Central memory CD8-positive, alpha-beta T cell (primary cell): ENCODE results near the gene TXNDC9.
"Not testable (repeated sequence)": the region's sequence is repeated elsewhere in the genome, so short reads cannot be mapped to it uniquely, and the experiment has no call there.

Source experiments
- ATAC-seq: fragments of 150-1000 bp; cut with Tn5 transposase; replicated peaks from 2 replicates; pipeline ENCODE4 v1.10.0; 2022; ENCODE audit warnings: mild to moderate bottlenecking, moderate FRiP score, moderate number of reproducible peaks; ENCODE audit not compliant: poor library complexity, severe bottlenecking; ENCODE audit errors: extremely low read depth
- DNase-seq, 2 donors: peaks; one replicate each; pipeline ENCODE4 v3.0.0; 2021; ENCODE audit warnings: low spot score in 2 of 2
- H3K27ac Mint-ChIP-seq: one replicate; pipeline ENCODE4 v1.8.0; 2022; ENCODE audit warnings: low read depth, mild to moderate bottlenecking, moderate library complexity, mixed read lengths
- H3K27me3 Mint-ChIP-seq: one replicate; pipeline ENCODE4 v1.8.0; 2022; ENCODE audit warnings: mixed read lengths
- H3K36me3 Mint-ChIP-seq: one replicate; pipeline ENCODE4 v1.8.0; 2022; ENCODE audit warnings: mild to moderate bottlenecking, moderate library complexity, mixed read lengths; ENCODE audit not compliant: insufficient read depth
- H3K4me1 Mint-ChIP-seq: one replicate; pipeline ENCODE4 v1.8.0; 2022; ENCODE audit warnings: mixed read lengths
- H3K4me3 Mint-ChIP-seq: one replicate; pipeline ENCODE4 v1.8.0; 2022; ENCODE audit warnings: mild to moderate bottlenecking, moderate library complexity, mixed read lengths
- H3K9me3 Mint-ChIP-seq: one replicate; pipeline ENCODE4 v1.8.0; 2022; ENCODE audit warnings: mixed read lengths

The TXNDC9 gene

GRCh38 chr2:99350194-99350593 is 14.1 kb upstream of the TXNDC9 start:
- Mint-ChIP-seq H3K4me3 (no peak overlapping the region), H3K27me3 (no peaks in the 10 kb centered on the region), H3K36me3 (peaks cover 4% of the 10 kb centered on the region), H3K9me3 (no peaks in the 10 kb centered on the region), H3K27ac (no peak overlapping the region), H3K4me1 (peaks cover 55% of the 10 kb centered on the region)
- ATAC-seq, result no peak
- DNase-seq, result no peak

DNA sequence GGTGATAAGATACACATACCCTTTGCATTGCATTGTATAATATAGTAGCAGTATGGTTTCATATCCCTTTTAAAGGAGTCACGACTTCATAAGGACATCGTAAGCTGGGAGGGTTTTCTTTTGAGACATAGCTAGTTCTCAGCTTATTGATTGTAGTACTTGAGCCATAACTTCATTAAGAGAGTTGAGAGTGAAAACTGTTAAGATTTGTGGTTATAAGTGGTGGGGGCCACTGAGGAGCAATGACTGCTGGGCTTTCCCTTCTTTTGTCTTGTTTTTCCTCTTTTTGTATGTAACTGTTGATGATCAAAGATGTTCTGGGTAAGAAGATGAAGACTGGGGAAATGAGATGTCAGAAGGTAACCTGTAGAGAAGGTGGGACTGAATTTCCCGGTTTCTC is 12.0 kb upstream of the TXNDC9 start:
- Mint-ChIP-seq H3K27me3 (no peaks in the 10 kb centered on the region), H3K4me3 (no peak overlapping the region)

DNA sequence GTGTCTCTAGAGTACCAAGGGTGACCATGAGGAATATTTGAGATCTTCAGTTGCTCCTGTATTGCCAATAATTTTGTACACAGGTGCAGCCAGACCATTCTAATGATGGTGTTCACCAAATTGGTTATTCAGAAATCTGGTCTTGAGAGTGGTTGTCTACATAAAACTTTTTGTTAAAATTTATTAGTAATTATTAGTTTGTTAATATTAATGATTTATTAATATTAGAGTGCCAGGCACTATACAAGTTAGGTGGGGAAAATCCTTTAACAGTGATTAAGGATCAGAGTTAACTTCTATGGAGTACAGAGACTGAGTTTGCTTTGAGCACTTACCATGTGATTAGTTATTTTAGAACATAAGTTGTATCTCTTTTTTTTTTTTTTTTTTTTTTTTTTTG is 10.1 kb upstream of the TXNDC9 start:
- Mint-ChIP-seq H3K27ac (no peak overlapping the region), H3K27me3 (no peaks in the 10 kb centered on the region), H3K4me1 (peaks cover 68% of the 10 kb centered on the region)

More for the DNA sequence above, 12.0 kb upstream of the TXNDC9 start:
- DNase-seq (no peak), ATAC-seq (no peak)
- Mint-ChIP-seq H3K9me3 (no peaks in the 10 kb centered on the region), H3K27ac (peak overlapping the region; percentile 83), H3K4me1 (peaks cover 53% of the 10 kb centered on the region), H3K36me3 (peaks cover 7% of the 10 kb centered on the region)

DNA sequence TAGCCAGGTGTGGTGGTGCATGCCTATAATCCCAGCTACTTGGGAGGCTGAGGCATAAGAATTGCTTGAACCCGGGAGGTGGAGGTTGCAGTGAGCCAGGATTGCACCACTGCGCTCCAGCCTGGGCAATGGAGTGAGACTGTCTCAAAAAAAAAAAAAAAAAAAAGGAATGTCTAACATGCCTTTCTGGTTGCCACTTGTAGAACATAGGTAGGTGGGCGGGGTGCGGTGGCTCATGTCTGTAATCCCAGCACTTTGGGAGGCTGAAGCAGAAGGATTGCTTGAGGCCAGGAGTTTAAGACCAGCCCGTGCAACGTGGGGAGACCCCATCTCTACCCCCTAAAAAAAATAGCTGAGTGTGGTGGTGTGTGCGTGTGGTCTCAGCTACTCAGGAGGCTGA is 9.3 kb upstream of the TXNDC9 start:
- H3K4me3 Mint-ChIP-seq, ATAC-seq, H3K27ac Mint-ChIP-seq, H3K36me3 Mint-ChIP-seq, H3K9me3 Mint-ChIP-seq, H3K27me3 Mint-ChIP-seq, DNase-seq: not testable (repeated sequence)
- H3K4me1 Mint-ChIP-seq, result peaks cover 63% of the 10 kb centered on the region

More for the DNA sequence above, 10.1 kb upstream of the TXNDC9 start:
- Mint-ChIP-seq H3K36me3 (peaks cover 6% of the 10 kb centered on the region), H3K4me3 (no peak overlapping the region), H3K9me3 (no peaks in the 10 kb centered on the region)
- ATAC-seq, result no peak
- DNase-seq, result no peak

DNA sequence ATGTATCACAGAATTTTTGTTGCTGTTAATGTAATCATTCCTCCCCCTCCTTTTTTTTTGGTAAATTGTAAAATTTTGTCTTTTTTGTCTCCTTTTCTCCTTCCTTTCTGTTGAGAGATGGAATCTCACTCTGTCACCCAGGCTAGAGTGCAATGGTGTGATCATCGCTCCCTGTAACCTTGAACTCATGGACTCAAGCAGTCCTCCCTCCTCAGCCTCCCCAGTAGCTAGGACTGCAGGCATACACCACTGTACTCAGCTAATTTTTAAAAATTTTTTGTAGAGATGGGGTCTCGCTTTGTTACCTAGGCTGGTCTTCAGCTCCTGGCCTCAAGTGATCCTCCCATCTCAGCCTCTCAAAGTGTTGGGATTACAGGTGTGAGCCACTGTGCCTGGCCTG is 6.4 kb upstream of the TXNDC9 start:
- Mint-ChIP-seq H3K4me3 (no peak overlapping the region), H3K27me3 (no peaks in the 10 kb centered on the region), H3K9me3 (no peaks in the 10 kb centered on the region), H3K36me3 (peaks cover 6% of the 10 kb centered on the region), H3K4me1 (peaks cover 43% of the 10 kb centered on the region), H3K27ac (no peak overlapping the region)
- DNase-seq (no peak), ATAC-seq (no peak)

DNA sequence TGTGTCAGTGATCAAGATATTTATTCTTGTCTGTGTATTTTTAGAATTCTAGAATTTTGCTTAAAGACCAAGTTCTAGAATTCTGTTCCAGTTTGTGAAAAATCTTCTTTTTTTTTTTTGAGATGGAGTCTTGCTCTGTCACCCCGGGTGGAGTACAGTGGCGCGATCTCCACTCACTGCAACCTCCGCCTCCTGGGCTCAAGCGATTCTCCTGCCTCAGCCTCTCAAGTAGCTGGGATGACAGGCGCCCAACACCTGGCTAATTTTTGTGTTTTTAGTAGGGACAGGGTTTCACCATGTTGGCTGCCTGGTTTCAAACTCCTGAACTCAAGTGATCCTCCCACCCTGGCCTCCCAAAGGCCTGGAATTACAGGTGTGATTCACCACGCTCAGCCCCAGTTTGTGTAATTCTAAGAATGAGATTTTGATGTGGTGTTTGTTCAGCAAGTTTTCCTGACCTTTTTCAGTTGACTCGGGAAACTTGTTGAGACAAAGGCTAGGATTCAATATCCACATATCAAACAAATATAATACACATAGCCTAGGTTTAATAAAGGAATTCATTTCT is 4.6 kb upstream of the TXNDC9 start:
- ATAC-seq (no peak), DNase-seq (no peak)
- H3K36me3 Mint-ChIP-seq, result peaks cover 6% of the 10 kb centered on the region
- peaks cover 40% of the 10 kb centered on the region for H3K4me1 Mint-ChIP-seq
- H3K27me3 Mint-ChIP-seq, result no peaks in the 10 kb centered on the region
- H3K9me3 Mint-ChIP-seq, result no peaks in the 10 kb centered on the region
- H3K27ac Mint-ChIP-seq, result no peak overlapping the region
- H3K4me3 Mint-ChIP-seq, result no peak overlapping the region

DNA sequence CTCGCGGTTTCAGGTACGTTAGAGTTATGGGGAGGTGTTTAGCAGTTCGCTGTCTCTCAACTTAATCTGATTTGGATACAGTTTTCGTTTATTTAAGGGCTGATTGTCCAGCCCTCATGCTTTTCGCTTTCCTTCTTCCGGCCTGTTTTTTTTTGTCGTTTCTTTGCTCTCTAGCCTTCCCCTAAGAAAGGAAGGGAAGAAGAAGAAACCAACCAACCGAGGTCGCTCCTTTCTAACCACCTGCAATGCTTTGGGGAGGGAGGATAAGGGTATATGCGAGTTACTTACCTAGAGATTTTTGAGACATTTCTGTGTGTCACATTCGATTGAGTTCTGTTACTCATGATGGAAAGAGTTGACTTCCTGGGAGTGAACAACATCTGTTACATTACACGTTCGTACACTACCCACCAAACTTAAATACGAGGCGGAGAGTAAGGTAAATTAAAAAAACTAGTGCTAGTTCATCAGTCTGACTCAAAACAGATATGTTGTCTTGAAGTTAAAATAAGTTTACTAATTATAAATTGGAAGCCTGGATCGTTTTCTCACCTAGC is 2.0 kb upstream of the TXNDC9 start:
- Mint-ChIP-seq H3K4me1 (peaks cover 38% of the 10 kb centered on the region), H3K9me3 (no peaks in the 10 kb centered on the region), H3K27ac (no peak overlapping the region), H3K4me3 (no peak overlapping the region), H3K27me3 (no peaks in the 10 kb centered on the region), H3K36me3 (peaks cover 4% of the 10 kb centered on the region)
- ATAC-seq, result no peak
- no peak for DNase-seq

GRCh38 chr2:99337113-99338028 is 1.2 kb upstream of the TXNDC9 start, which contains the start of gene EIF5B:
Gene EIF5B, plus strand, starts transcription at chr2:99337389. Its CDS starts 166 bp downstream, at chr2:99337555.
- Mint-ChIP-seq H3K4me1 (peaks cover 36% of the 10 kb centered on the region), H3K4me3 (no peak within 1 kb of the TSS), H3K27me3 (no peaks in the 10 kb centered on the region), H3K27ac (no peak within 1 kb of the TSS), H3K9me3 (no peaks in the 10 kb centered on the region), H3K36me3 (peaks cover 10% of the 10 kb centered on the region)
- DNase-seq, result peak; percentile 80
- peak; percentile 66 for ATAC-seq

GRCh38 chr2:99336804-99337112 is 625 bp upstream of the TXNDC9 start:
- H3K27ac Mint-ChIP-seq, result no peak overlapping the region
- no peak overlapping the region for H3K4me3 Mint-ChIP-seq
- peaks cover 32% of the 10 kb centered on the region for H3K4me1 Mint-ChIP-seq
- ATAC-seq, result peak; percentile 2
- H3K27me3 Mint-ChIP-seq, result no peaks in the 10 kb centered on the region
- no peak for DNase-seq
- H3K36me3 Mint-ChIP-seq, result peaks cover 17% of the 10 kb centered on the region
- H3K9me3 Mint-ChIP-seq, result no peaks in the 10 kb centered on the region

GRCh38 chr2:99325384-99325783 is 10.7 kb downstream of the TXNDC9 start:
- Mint-ChIP-seq H3K4me3 (no peak overlapping the region), H3K27ac (no peak overlapping the region), H3K9me3 (no peaks in the 10 kb centered on the region), H3K4me1 (peaks cover 8% of the 10 kb centered on the region), H3K27me3 (no peaks in the 10 kb centered on the region), H3K36me3 (peaks cover 80% of the 10 kb centered on the region)
- no peak for DNase-seq
- ATAC-seq, result no peak

DNA sequence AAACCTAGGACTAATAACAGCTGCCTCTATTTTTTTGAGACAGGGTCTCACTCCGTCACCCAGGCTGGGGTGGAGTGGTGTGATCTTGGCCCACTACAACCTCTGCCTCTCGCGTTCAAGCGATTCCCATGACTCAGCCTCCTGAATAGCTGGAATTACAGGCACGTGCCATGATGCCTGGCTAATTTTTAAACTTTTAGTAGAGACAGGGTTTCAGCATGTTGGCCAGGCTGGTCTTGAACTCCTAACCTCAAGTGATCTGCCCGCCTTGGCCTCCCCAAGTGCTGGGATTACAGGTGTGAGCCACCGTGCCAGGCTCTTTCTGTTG is 18.3 kb downstream of the TXNDC9 start:
- H3K36me3 Mint-ChIP-seq, result peaks cover 38% of the 10 kb centered on the region
- not testable (repeated sequence) for ATAC-seq, H3K4me1 Mint-ChIP-seq, H3K27ac Mint-ChIP-seq, H3K4me3 Mint-ChIP-seq, H3K27me3 Mint-ChIP-seq, DNase-seq, H3K9me3 Mint-ChIP-seq

GRCh38 chr2:99317161-99317872 is 18.8 kb downstream of the TXNDC9 start:
- Mint-ChIP-seq H3K9me3 (peaks cover 6% of the 10 kb centered on the region), H3K4me3 (no peak overlapping the region), H3K27me3 (no peaks in the 10 kb centered on the region), H3K36me3 (peaks cover 36% of the 10 kb centered on the region), H3K27ac (no peak overlapping the region), H3K4me1 (no peaks in the 10 kb centered on the region)
- no peak for ATAC-seq
- DNase-seq, result no peak
